K562 (cell line): Measurements from ENCODE around the gene NFATC2. TPM values are rescaled to one million over a fixed set of nuclear protein-coding genes. Genes with fewer than 3 reads are reported as not detected.

Experiments used
- ATAC-seq: fragments of 200-7000 bp; cut with Tn5 transposase; 3 replicates; pipeline ENCODE4 v1.9.1; 2020; ENCODE audit warnings: moderate library complexity
- BruUV-seq: library from RNA; stranded (reverse); fragments of 400-500 nt; replicated peaks from 2 replicates; lab custom pipeline; 2021; lab: Mats Ljungman, UMichigan
- CTCF ChIA-PET: fragments of 300-600 bp; formaldehyde crosslinking; extraction: SDS; loops from one replicate; lab custom pipeline; 2021; ENCODE audit warnings: low intra/inter-chr PET ratio; lab: Yijun Ruan, JAX
- POLR2A ChIA-PET: fragments of 300-600, 350-650 bp; sonication (Branson Sonifier 250); formaldehyde crosslinking; extraction: SDS; loops from one replicate; lab custom pipeline; 2021; ENCODE audit warnings: antibody characterized with exemption, inconsistent platforms; lab: Yijun Ruan, JAX
- DNase-seq, 4 experiments: peaks; one replicate each; pipeline versions ENCODE4 v3.0.0 to v3.0.0-alpha.2; 2011 to 2018; ENCODE audit warnings: low spot score in 3 of 4, mixed read lengths in 3 of 4; ENCODE audit errors: extremely low read depth in 1 of 4
- FAIRE-seq: peaks from 2 replicates; lab custom pipeline; 2011; peaks lifted over from hg19 to GRCh38; lab: Jason Lieb, UNC
- H2AFZ ChIP-seq: 2 replicates; pipeline ENCODE4 v1.6.0; 2011; ENCODE audit warnings: low read depth, low read length, control low read depth, inconsistent platforms
- H3K27ac ChIP-seq: fragments of 200-600 bp; 3 replicates; pipeline ENCODE4 v1.8.0; 2011; ENCODE audit warnings: low read depth, mild to moderate bottlenecking, control low read depth, inconsistent platforms, low read length, moderate library complexity, mixed read lengths; ENCODE audit errors: extremely low read depth
- H3K27me3 ChIP-seq, 2 experiments: fragments of 300-600 bp in 1 of 2; 2 replicates in 1 of 2; 3 replicates in 1 of 2; pipeline versions ENCODE4 v1.6.0 to v1.8.0; 2011; ENCODE audit warnings: inconsistent platforms in 2 of 2, low read length in 2 of 2, mild to moderate bottlenecking in 1 of 2, mixed read lengths in 1 of 2, moderate library complexity in 1 of 2; ENCODE audit not compliant: control insufficient read depth in 2 of 2, insufficient read depth in 2 of 2
- H3K36me3 ChIP-seq: fragments of 300-600 bp; 3 replicates; pipeline ENCODE4 v1.8.0; 2011; ENCODE audit warnings: mild to moderate bottlenecking, low read length, inconsistent platforms; ENCODE audit not compliant: control insufficient read depth, insufficient read depth
- H3K4me1 ChIP-seq, 2 experiments: fragments of 200-600 bp in 1 of 2; replicated peaks in 1 of 2; 2 replicates in 1 of 2; 3 replicates in 1 of 2; pipeline versions ENCODE4 v1.5.1 to v1.8.0; 2011; ENCODE audit warnings: inconsistent platforms in 2 of 2, low read length in 2 of 2, mild to moderate bottlenecking in 1 of 2, mixed read lengths in 1 of 2, moderate library complexity in 1 of 2; ENCODE audit not compliant: control insufficient read depth in 2 of 2, insufficient read depth in 2 of 2
- H3K4me2 ChIP-seq: 2 replicates; pipeline ENCODE4 v1.6.1; 2011; ENCODE audit warnings: low read length, control low read depth, inconsistent platforms, mixed read lengths; ENCODE audit not compliant: insufficient read depth
- H3K4me3 ChIP-seq: fragments of 200-600 bp; sonication (generic), shearing (Covaris generic); 2 replicates; pipeline ENCODE4 v1.5.1; 2016; ENCODE audit warnings: control low read depth, inconsistent platforms
- H3K79me2 ChIP-seq: fragments of 200-600 bp; 3 replicates; pipeline ENCODE4 v1.8.0; 2011; ENCODE audit warnings: low read length, inconsistent platforms; ENCODE audit not compliant: control insufficient read depth, insufficient read depth
- H3K9ac ChIP-seq, 2 experiments: 2 replicates each; pipeline versions ENCODE4 v1.6.0 to v1.6.1; 2011; ENCODE audit warnings: low read depth in 2 of 2, low read length in 2 of 2, control low read depth in 1 of 2, inconsistent platforms in 1 of 2, mild to moderate bottlenecking in 1 of 2, mixed read lengths in 1 of 2; ENCODE audit not compliant: insufficient read depth in 1 of 2
- H3K9me1 ChIP-seq: one replicate; pipeline ENCODE4 v1.6.0; 2011; ENCODE audit warnings: inconsistent platforms, mild to moderate bottlenecking, low read length, moderate library complexity; ENCODE audit not compliant: control insufficient read depth, insufficient read depth
- H3K9me3 ChIP-seq: replicated peaks from 2 replicates; pipeline ENCODE4 v1.5.1; 2011; ENCODE audit warnings: low read depth, low read length, inconsistent platforms; ENCODE audit not compliant: control insufficient read depth, insufficient read depth
- H4K20me1 ChIP-seq: replicated peaks from 2 replicates; pipeline ENCODE4 v1.6.1; 2011; ENCODE audit warnings: low read length, inconsistent platforms, mixed read lengths; ENCODE audit not compliant: control insufficient read depth, insufficient read depth
- CTCF ChIP-seq, 3 experiments: IDR thresholded peaks in 2 of 3; conservative IDR thresholded peaks in 1 of 3; 2 replicates each; pipeline ENCODE4 v1.5.1; 2011 to 2012; ENCODE audit warnings: low read length in 3 of 3, mild to moderate bottlenecking in 3 of 3, control low read depth in 2 of 3, improper control_type of control experiment in 1 of 3, inconsistent platforms in 1 of 3, low read depth in 1 of 3, mixed read lengths in 1 of 3, moderate library complexity in 1 of 3; ENCODE audit not compliant: insufficient read depth in 2 of 3
- NFXL1 ChIP-seq: fragments of 450-650 bp; formaldehyde crosslinking; IDR thresholded peaks from 2 replicates; pipeline ENCODE4 v1.4.0; 2021; ENCODE audit warnings: mild to moderate bottlenecking
- RAD21 ChIP-seq, 2 experiments: fragments of 250-450 bp in 1 of 2; fragments of 450-650 bp in 1 of 2; sonication (Bioruptor Pico) in 1 of 2; formaldehyde crosslinking in 1 of 2; IDR thresholded peaks in 1 of 2; conservative IDR thresholded peaks in 1 of 2; 2 replicates each; pipeline versions ENCODE4 v1.4.0 to v1.8.0; 2020 to 2022; ENCODE audit warnings: mild to moderate bottlenecking in 2 of 2, moderate library complexity in 1 of 2
- REST ChIP-seq, 2 experiments: fragments of 450-650 bp; formaldehyde crosslinking in 1 of 2; IDR thresholded peaks; 2 replicates each; pipeline versions ENCODE4 v1.4.0 to v1.6.1; 2014 to 2020; ENCODE audit warnings: mild to moderate bottlenecking in 2 of 2, borderline replicate concordance in 1 of 2, low read depth in 1 of 2
- SMC3 ChIP-seq: conservative IDR thresholded peaks from 2 replicates; pipeline ENCODE4 v1.6.1; 2011; ENCODE audit warnings: low read depth, low read length, improper control_type of control experiment; ENCODE audit not compliant: insufficient read depth
- STAT5B ChIP-seq: fragments of 250-450 bp; sonication (Bioruptor Pico); IDR thresholded peaks from 2 replicates; pipeline ENCODE4 v1.8.0; 2021; ENCODE audit warnings: mild to moderate bottlenecking, inconsistent platforms
- ZNF212 ChIP-seq: fragments of 450-650 bp; formaldehyde crosslinking; IDR thresholded peaks from 2 replicates; pipeline ENCODE4 v1.4.0; 2020; ENCODE audit warnings: mild to moderate bottlenecking
- ZNF75A ChIP-seq: fragments of 450-650 bp; formaldehyde crosslinking; IDR thresholded peaks from 2 replicates; pipeline ENCODE4 v1.4.0; 2020; ENCODE audit warnings: mild to moderate bottlenecking
- WGBS: fragments of 100-300 bp; shearing (Covaris generic); methylation state at CpG from one replicate; pipeline ENCODE4 v1.1.6; 2016; ENCODE audit warnings: low coverage, mixed read lengths; ENCODE audit not compliant: insufficient coverage; ENCODE audit errors: missing lambda C conversion rate; 5-methylcytosine and 5-hydroxymethylcytosine counted together
- in situ Hi-C: fragments of 300-500 bp; cut with MboI; formaldehyde crosslinking; loops from 4 replicates; pipeline ENCODE4 v1.15.0; 2018; ENCODE audit warnings: inconsistent platforms, mixed read lengths
- intact Hi-C: fragments of 100-400 bp; cut with micrococcal nuclease; formaldehyde crosslinking; loops from 2 replicates; pipeline ENCODE4 v1.14.2; 2022
- polyA plus RNA-seq, 8 experiments: library from polyadenylated mRNA; depleted of rRNA in 4 of 8; stranded (reverse) in 5 of 8; unstranded in 3 of 8; fragments of >200 nt; fragmentation: Nextera tagmentation in 2 of 8; fragmentation: Illumina TruSeq in 1 of 8; extraction: Ambion mirVana in 2 of 8; extraction: Trizol in 1 of 8; gene quantifications; 2 replicates each; pipeline versions ENCODE4 v1.2.1 to v1.2.3, GENCODE V29; 2011 to 2014; ENCODE audit warnings: inconsistent platforms in 1 of 8, missing spikeins in 1 of 8
- total RNA-seq, 7 experiments: library from RNA; depleted of rRNA in 6 of 7; stranded (reverse); fragments of >200 nt in 6 of 7; fragmentation: Illumina TruSeq in 2 of 7; extraction: Trizol in 2 of 7; gene quantifications; 2 replicates each; pipeline versions ENCODE4 v1.2.1 to v1.2.3, GENCODE V29; 2011 to 2021; ENCODE audit warnings: low replicate concordance in 1 of 7

Gene NFATC2
- total and polyA plus RNA-seq, 9 of the 15 experiments (the other 6 are each of a cell fraction or from before 2014, with no cell fraction given): 1.9 to 11.2 (median 3.0) TPM

DNA sequence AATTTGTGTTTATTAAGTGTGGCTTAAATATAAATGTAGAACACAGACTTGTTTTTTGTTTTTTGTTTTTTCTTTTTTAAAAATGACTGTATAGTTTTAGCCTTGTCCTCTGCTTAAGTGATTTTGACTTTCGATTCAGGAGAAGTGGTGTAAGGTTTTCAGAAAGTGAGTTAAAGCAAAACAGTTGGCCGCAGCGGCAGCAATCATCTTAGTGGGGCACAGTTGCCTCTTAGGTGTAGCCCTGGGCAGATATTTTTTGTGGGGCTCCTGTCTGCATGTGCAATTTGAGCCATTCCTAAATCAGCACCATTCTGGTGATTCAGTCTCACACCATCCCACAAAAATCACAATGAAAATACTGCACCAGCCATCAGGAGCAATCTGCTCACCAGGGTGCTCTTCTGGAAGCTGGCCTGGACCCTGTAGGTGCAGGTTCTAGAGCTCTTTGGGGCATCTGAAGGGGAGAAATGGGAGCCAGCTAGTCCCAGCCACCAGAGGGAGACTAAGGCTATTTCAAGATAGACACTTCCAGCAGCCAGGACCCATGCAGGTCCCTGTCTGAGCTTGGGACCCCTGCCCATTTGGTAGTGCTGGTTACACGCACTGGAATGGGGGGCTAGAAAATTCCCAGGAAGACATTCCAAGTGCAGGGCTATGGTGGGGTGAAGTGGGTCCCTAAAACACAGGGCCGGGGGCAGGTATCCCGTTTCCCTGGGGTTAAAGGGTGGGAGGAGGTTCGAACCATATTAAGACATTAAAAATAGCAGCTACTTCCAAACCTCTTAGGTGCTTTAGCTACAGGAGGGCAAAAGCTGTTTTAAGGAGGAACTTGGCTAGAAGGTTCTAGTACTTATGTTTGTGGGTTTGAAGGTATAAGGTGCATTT lies 156.6 kb downstream of the NFATC2 start:
- no peaks in the 10 kb centered on the region for H3K27me3 ChIP-seq
- DNase-seq (peak in 3 of 4 experiments; percentile 30 to 43 (median 35)), FAIRE-seq (no peak), ATAC-seq (peak; percentile 73; the same call in 2 of the 3 replicates)
- H3K4me1 ChIP-seq: peaks cover 4% of the 10 kb centered on the region in 2 experiments; a peak in 3 of 5 replicates
- no peaks in the 10 kb centered on the region for H3K9me3 ChIP-seq
- no peak overlapping the region for H3K4me3 ChIP-seq
- peaks cover 7% of the 10 kb centered on the region; the same call in 1 of the 3 replicates for H3K36me3 ChIP-seq
- no peak overlapping the region for H3K9ac ChIP-seq
- H3K9me1 ChIP-seq: no peaks in the 10 kb centered on the region
- no peak overlapping the region for H3K27ac ChIP-seq
- no peaks in the 10 kb centered on the region for H4K20me1 ChIP-seq
- H3K4me2 ChIP-seq: no peak overlapping the region
- TF ChIP-seq STAT5B (CRISPR knock-in tag) (no peak), NFXL1 (CRISPR knock-in tag) (no peak), ZNF75A (CRISPR knock-in tag) (no peak), REST (IDR thresholded peaks at IDR 0.05; ENCODE audit: borderline replicate concordance) (peak; percentile 37; the same call in 1 of the 2 replicates), REST (CRISPR knock-in tag; IDR thresholded peaks at IDR 0.05; ENCODE audit: low read depth) (no peak), ZNF212 (CRISPR knock-in tag) (no peak), RAD21 (CRISPR knock-in tag; conservative IDR thresholded peaks at IDR 0.05 in 1 of 2, IDR thresholded peaks at IDR 0.05 in 1 of 2) (peak; percentile 34 to 49; a peak in 3 of 4 replicates), CTCF (IDR thresholded peaks at IDR 0.05 in 2 of 3, conservative IDR thresholded peaks at IDR 0.05 in 1 of 3; ENCODE audit: insufficient read depth in 2 of 3, low read depth in 1 of 3, low read length in 3 of 3) (peak; percentile 51 to 61 (median 55)), SMC3 (0 out of 2 replicates have a peak, but pooled peaks have one; percentile 25)
- WGBS: 73% methylated on average over 7 of the region's 7 CpGs
- no peak overlapping the region for H2AFZ ChIP-seq
- no TSS peak for BruUV-seq
- no peaks in the 10 kb centered on the region for H3K79me2 ChIP-seq
- POLR2A ChIA-PET: interaction anchor here (0.7 kb wide), 2 partner anchors 450 to 514 kb away, joined by 3 read pairs; no protein-coding TSS in a partner anchor
- in situ Hi-C loops: no loop called here
- CTCF ChIA-PET: interaction anchor here (0.7 to 2.4 kb wide), 2 partner anchors 209 to 238 kb away, joined by 3 to 16 read pairs; no protein-coding TSS in a partner anchor
- intact Hi-C loops: no loop called here
